Mesenchymal stem cell (in vitro differentiated cells and primary cell): ENCODE data around the gene GAS6.

ENCODE experiments used
- DNase-seq: peaks from one replicate; pipeline ENCODE4 v3.0.0-alpha.2; 2013
- H2AFZ ChIP-seq: one replicate; pipeline ENCODE4 v1.6.1; 2013; ENCODE audit warnings: low read depth, mild to moderate bottlenecking, control low read depth, inconsistent platforms, low read length, moderate library complexity
- H2AK5ac ChIP-seq: 2 replicates; pipeline ENCODE4 v1.6.1; 2013; ENCODE audit warnings: low read length, moderate library complexity, mild to moderate bottlenecking, inconsistent platforms; ENCODE audit not compliant: severe bottlenecking
- H2BK120ac ChIP-seq: one replicate; pipeline ENCODE4 v1.6.1; 2013; ENCODE audit warnings: low read depth, mild to moderate bottlenecking, inconsistent platforms, low read length, moderate library complexity
- H2BK12ac ChIP-seq, 2 experiments: one replicate each; pipeline ENCODE4 v1.6.1; 2013; ENCODE audit warnings: inconsistent platforms in 2 of 2, low read length in 2 of 2, mild to moderate bottlenecking in 2 of 2, moderate library complexity in 2 of 2, control low read depth in 1 of 2
- H2BK15ac ChIP-seq: one replicate; pipeline ENCODE4 v1.6.1; 2013; ENCODE audit warnings: mild to moderate bottlenecking, low read depth, inconsistent platforms; ENCODE audit not compliant: poor library complexity, severe bottlenecking
- H2BK5ac ChIP-seq: 2 replicates; pipeline ENCODE4 v1.6.1; 2013; ENCODE audit warnings: low read depth, mild to moderate bottlenecking, low read length, control low read depth, inconsistent platforms; ENCODE audit not compliant: poor library complexity, severe bottlenecking
- H3K14ac ChIP-seq, 2 experiments: one replicate each; pipeline ENCODE4 v1.6.1; 2013; ENCODE audit warnings: inconsistent platforms in 2 of 2, low read length in 2 of 2, control low read depth in 1 of 2, mild to moderate bottlenecking in 1 of 2, moderate library complexity in 1 of 2
- H3K18ac ChIP-seq, 2 experiments: one replicate each; pipeline ENCODE4 v1.6.1; 2013; ENCODE audit warnings: inconsistent platforms in 2 of 2, low read length in 2 of 2, control low read depth in 1 of 2, low read depth in 1 of 2, mild to moderate bottlenecking in 1 of 2
- H3K23ac ChIP-seq, 2 experiments: one replicate each; pipeline ENCODE4 v1.6.1; 2013; ENCODE audit warnings: inconsistent platforms in 2 of 2, low read length in 2 of 2, mild to moderate bottlenecking in 2 of 2, moderate library complexity in 2 of 2, control low read depth in 1 of 2
- H3K27ac ChIP-seq: 2 replicates; pipeline ENCODE4 v1.5.1; 2013; ENCODE audit warnings: mild to moderate bottlenecking, moderate library complexity, low read length, control low read depth, inconsistent platforms; ENCODE audit not compliant: poor library complexity, severe bottlenecking
- H3K27me3 ChIP-seq, 2 experiments: 2 replicates each; pipeline versions ENCODE4 v1.6.1 to v1.7.0; 2013; ENCODE audit warnings: low read length in 2 of 2, mild to moderate bottlenecking in 2 of 2, moderate library complexity in 2 of 2, control low read depth in 1 of 2, inconsistent platforms in 1 of 2; ENCODE audit not compliant: control insufficient read depth in 1 of 2, insufficient read depth in 1 of 2
- H3K36me3 ChIP-seq, 2 experiments: 2 replicates each; pipeline versions ENCODE4 v1.6.1 to v1.7.0; 2013; ENCODE audit warnings: low read length in 2 of 2, control low read depth in 1 of 2, inconsistent platforms in 1 of 2, low read depth in 1 of 2, mild to moderate bottlenecking in 1 of 2; ENCODE audit not compliant: insufficient read depth in 2 of 2, control insufficient read depth in 1 of 2
- H3K4ac ChIP-seq, 2 experiments: one replicate each; pipeline ENCODE4 v1.6.1; 2013; ENCODE audit warnings: inconsistent platforms in 2 of 2, low read length in 2 of 2, mild to moderate bottlenecking in 2 of 2, moderate library complexity in 2 of 2, control low read depth in 1 of 2, low read depth in 1 of 2
- H3K4me1 ChIP-seq: 2 replicates; pipeline ENCODE4 v1.6.1; 2013; ENCODE audit warnings: low read depth, low read length, control low read depth; ENCODE audit not compliant: control insufficient read depth, insufficient read depth
- H3K4me2 ChIP-seq: 2 replicates; pipeline ENCODE4 v1.6.1; 2013; ENCODE audit warnings: low read length, mild to moderate bottlenecking, inconsistent platforms; ENCODE audit not compliant: poor library complexity, severe bottlenecking
- H3K4me3 ChIP-seq, 2 experiments: 2 replicates each; pipeline versions ENCODE4 v1.5.1 to v1.7.0; 2013; ENCODE audit warnings: low read length in 2 of 2, mild to moderate bottlenecking in 2 of 2, control low read depth in 1 of 2, low read depth in 1 of 2; ENCODE audit not compliant: insufficient read depth in 1 of 2
- H3K79me1 ChIP-seq: replicated peaks from 2 replicates; pipeline ENCODE4 v1.6.1; 2013; ENCODE audit warnings: mild to moderate bottlenecking, control low read depth, low read length, inconsistent platforms; ENCODE audit not compliant: poor library complexity, severe bottlenecking
- H3K9ac ChIP-seq: 2 replicates; pipeline ENCODE4 v1.7.0; 2013; ENCODE audit warnings: mild to moderate bottlenecking, low read length, moderate library complexity
- H3K9me3 ChIP-seq: 2 replicates; pipeline ENCODE4 v1.7.0; 2013; ENCODE audit warnings: mild to moderate bottlenecking, low read length; ENCODE audit not compliant: control insufficient read depth
- H4K8ac ChIP-seq: one replicate; pipeline ENCODE4 v1.6.1; 2013; ENCODE audit warnings: inconsistent platforms, mild to moderate bottlenecking, low read length, moderate library complexity
- H4K91ac ChIP-seq: one replicate; pipeline ENCODE4 v1.6.1; 2013; ENCODE audit warnings: mild to moderate bottlenecking, low read length, inconsistent platforms
- WGBS: methylation state at CpG from one replicate; pipeline ENCODE4 v1.1.7; 2013; ENCODE audit warnings: mixed read lengths; 5-methylcytosine and 5-hydroxymethylcytosine counted together

GAS6 gene

GRCh38 chr13:113859311-113860050 lies 4.4 kb downstream of the GAS6 start:
- Histone ChIP-seq H3K79me1 (no peaks in the 10 kb centered on the region), H2BK120ac (no peak overlapping the region), H3K23ac (no peak overlapping the region), H3K4me3 (no peak overlapping the region), H2BK12ac (no peak overlapping the region), H4K8ac (peak overlapping the region; percentile 10), H3K14ac (no peak overlapping the region), H3K27ac (peak overlapping the region; percentile 83), H3K4me2 (no peak overlapping the region), H4K91ac (no peak overlapping the region), H3K4me1 (peaks cover 55% of the 10 kb centered on the region), H2BK15ac (no peak overlapping the region), H2BK5ac (no peak overlapping the region), H3K36me3 (peaks cover 49 to 50% of the 10 kb centered on the region in 2 experiments), H2AK5ac (peak overlapping the region; percentile 84), H2AFZ (no peak overlapping the region), H3K9me3 (no peaks in the 10 kb centered on the region), H3K18ac (no peak overlapping the region), H3K4ac (peak overlapping the region in 1 of 2 experiments; percentile 7), H3K9ac (no peak overlapping the region), H3K27me3 (no peaks in the 10 kb centered on the region)
- no peak for DNase-seq
- 97% methylated on average over 4 of the region's 4 CpGs for WGBS

- no peak overlapping the region for H3K4me3 ChIP-seq
- no peak overlapping the region for H2AK5ac ChIP-seq
- no peak overlapping the region for H2BK120ac ChIP-seq
- no peak for DNase-seq
- no peak overlapping the region for H2BK5ac ChIP-seq
- no peaks in the 10 kb centered on the region for H3K79me1 ChIP-seq
- no peak overlapping the region for H2BK15ac ChIP-seq
- H3K27me3 ChIP-seq, result no peaks in the 10 kb centered on the region
- no peaks in the 10 kb centered on the region for H3K9me3 ChIP-seq
- no peak overlapping the region for H4K8ac ChIP-seq
- H3K27ac ChIP-seq, result peak overlapping the region; percentile 5
- H3K4me2 ChIP-seq, result no peak overlapping the region
- no peak overlapping the region for H3K14ac ChIP-seq
- H2BK12ac ChIP-seq, result no peak overlapping the region
- H3K9ac ChIP-seq, result no peak overlapping the region
- peak overlapping the region; percentile 19 for H4K91ac ChIP-seq
- peaks cover 49 to 65% of the 10 kb centered on the region in 2 experiments for H3K36me3 ChIP-seq
- no peak overlapping the region for H3K18ac ChIP-seq
- no peak overlapping the region for H3K4ac ChIP-seq
- no peak overlapping the region for H2AFZ ChIP-seq
- H3K4me1 ChIP-seq, result peaks cover 70% of the 10 kb centered on the region
- no peak overlapping the region for H3K23ac ChIP-seq
- 90% methylated on average over 20 of the region's 20 CpGs for WGBS
Observed at GRCh38 chr13:113857531-113858195, 6.2 kb downstream of the GAS6 start.

DNA sequence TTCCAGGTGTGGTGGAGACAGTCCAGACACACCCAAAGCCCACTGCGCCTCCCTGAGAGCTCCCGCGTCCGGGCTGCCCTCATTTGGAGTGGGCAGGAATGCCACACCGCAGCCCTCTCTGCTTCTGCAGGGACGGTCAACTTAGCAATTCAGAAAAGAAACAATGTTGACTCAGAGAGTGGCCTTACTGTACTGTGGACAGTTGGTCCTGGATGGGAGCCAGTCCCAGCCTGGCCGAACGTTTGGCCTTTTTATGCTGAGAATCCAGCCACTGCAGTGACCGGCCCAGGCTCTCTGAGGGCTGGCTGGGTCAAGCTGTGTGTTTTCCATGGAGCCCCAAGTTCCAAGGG lies 7.2 kb downstream of the GAS6 start:
- WGBS, result 64% methylated on average over 9 of the region's 9 CpGs
- Histone ChIP-seq H3K4ac (no peak overlapping the region), H3K36me3 (peaks cover 47 to 67% of the 10 kb centered on the region in 2 experiments)

GRCh38 chr13:113855931-113856715 lies 7.8 kb downstream of the GAS6 start:
- peak overlapping the region in 1 of 2 experiments; percentile 52 for H3K18ac ChIP-seq
- 96% methylated on average over 25 of the region's 25 CpGs for WGBS
- H2AFZ ChIP-seq, result no peak overlapping the region
- H3K9ac ChIP-seq, result peak overlapping the region; percentile 30
- no peaks in the 10 kb centered on the region for H3K9me3 ChIP-seq
- H4K8ac ChIP-seq, result no peak overlapping the region
- no peak overlapping the region for H2BK15ac ChIP-seq
- H3K4me3 ChIP-seq, result peak overlapping the region in 1 of 2 experiments; percentile 6
- H2BK120ac ChIP-seq, result no peak overlapping the region
- peak overlapping the region in 1 of 2 experiments; percentile 21 for H3K4ac ChIP-seq
- DNase-seq, result no peak
- H3K36me3 ChIP-seq, result peaks cover 50 to 62% of the 10 kb centered on the region in 2 experiments
- H3K23ac ChIP-seq, result peak overlapping the region in 1 of 2 experiments; percentile 59
- peak overlapping the region; percentile 12 to 45 for H2BK12ac ChIP-seq
- H3K27me3 ChIP-seq, result no peaks in the 10 kb centered on the region
- H2AK5ac ChIP-seq, result peak overlapping the region; percentile 31
- no peak overlapping the region for H3K14ac ChIP-seq
- H4K91ac ChIP-seq, result peak overlapping the region; percentile 37
- no peaks in the 10 kb centered on the region for H3K79me1 ChIP-seq
- no peak overlapping the region for H2BK5ac ChIP-seq
- H3K4me1 ChIP-seq, result peaks cover 65% of the 10 kb centered on the region
- peak overlapping the region; percentile 41 for H3K27ac ChIP-seq
- H3K4me2 ChIP-seq, result no peak overlapping the region

More for the DNA sequence above, 7.2 kb downstream of the GAS6 start:
- H2BK12ac ChIP-seq, result no peak overlapping the region
- H4K8ac ChIP-seq, result no peak overlapping the region
- no peak overlapping the region for H3K14ac ChIP-seq
- peak; percentile 76 for DNase-seq
- no peaks in the 10 kb centered on the region for H3K9me3 ChIP-seq
- no peak overlapping the region for H4K91ac ChIP-seq
- H2BK120ac ChIP-seq, result no peak overlapping the region
- H2BK15ac ChIP-seq, result no peak overlapping the region
- no peak overlapping the region for H2AFZ ChIP-seq
- peak overlapping the region; percentile 41 for H3K27ac ChIP-seq
- H3K27me3 ChIP-seq, result no peaks in the 10 kb centered on the region
- H3K18ac ChIP-seq, result no peak overlapping the region
- H3K4me1 ChIP-seq, result peaks cover 71% of the 10 kb centered on the region
- H3K79me1 ChIP-seq, result no peaks in the 10 kb centered on the region
- H3K9ac ChIP-seq, result peak overlapping the region; percentile 30
- H2AK5ac ChIP-seq, result no peak overlapping the region
- H3K4me3 ChIP-seq, result peak overlapping the region in 1 of 2 experiments; percentile 6
- H3K4me2 ChIP-seq, result no peak overlapping the region
- H3K23ac ChIP-seq, result no peak overlapping the region
- H2BK5ac ChIP-seq, result no peak overlapping the region
